Osteoblast (primary cell): ENCODE results near the gene KRT80. TPM values are rescaled to one million over a fixed set of nuclear protein-coding genes. Genes with fewer than 3 reads are reported as not detected.

ENCODE experiments used
- DNase-seq: peaks from one replicate; pipeline ENCODE4 v3.0.0; 2011; ENCODE audit warnings: low spot score, mixed read lengths; ENCODE audit not compliant: insufficient read length; ENCODE audit errors: missing footprints
- H2AFZ ChIP-seq: 2 replicates; pipeline ENCODE4 v1.6.0; 2011; ENCODE audit warnings: mild to moderate bottlenecking, low read length
- H3K27ac ChIP-seq: 2 replicates; pipeline ENCODE4 v1.5.1; 2011; ENCODE audit warnings: mild to moderate bottlenecking, low read depth, low read length, moderate library complexity
- H3K27me3 ChIP-seq: 2 replicates; pipeline ENCODE4 v1.6.0; 2012; ENCODE audit warnings: mild to moderate bottlenecking, control low read depth, inconsistent platforms, low read length, moderate library complexity; ENCODE audit not compliant: insufficient read depth
- H3K36me3 ChIP-seq: 2 replicates; pipeline ENCODE4 v1.5.1; 2011; ENCODE audit warnings: mild to moderate bottlenecking, low read length, control low read depth, moderate library complexity; ENCODE audit not compliant: insufficient read depth
- H3K4me1 ChIP-seq: 2 replicates; pipeline ENCODE4 v1.5.1; 2011; ENCODE audit warnings: mild to moderate bottlenecking, low read length, control low read depth, moderate library complexity; ENCODE audit not compliant: insufficient read depth
- H3K4me2 ChIP-seq: 2 replicates; pipeline ENCODE4 v1.6.0; 2011; ENCODE audit warnings: mild to moderate bottlenecking, low read length; ENCODE audit not compliant: insufficient read depth
- H3K4me3 ChIP-seq: fragments of 200-600 bp; sonication (generic); 3 replicates; pipeline ENCODE4 v1.5.1; 2012; ENCODE audit warnings: mild to moderate bottlenecking, low read length, inconsistent platforms; ENCODE audit not compliant: insufficient read depth
- H3K79me2 ChIP-seq: 2 replicates; pipeline ENCODE4 v1.6.0; 2012; ENCODE audit warnings: mild to moderate bottlenecking, low read length, control low read depth, inconsistent platforms; ENCODE audit not compliant: insufficient read depth
- H3K9me3 ChIP-seq: 2 replicates; pipeline ENCODE4 v1.5.1; 2011; ENCODE audit warnings: low read depth, low read length, control low read depth
- H4K20me1 ChIP-seq: 2 replicates; pipeline ENCODE4 v1.6.0; 2012; ENCODE audit warnings: mild to moderate bottlenecking, low read length, control low read depth; ENCODE audit not compliant: insufficient read depth
- total RNA-seq: library from RNA; depleted of rRNA; stranded (reverse); fragments of >200 nt; gene quantifications from 2 replicates; pipeline ENCODE4 v1.2.3, GENCODE V29; 2012
- TF ChIP-seq, protein P1 (sequence below): IDR thresholded peaks from 2 replicates; pipeline ENCODE4 v1.5.1; 2011; ENCODE audit warnings: mild to moderate bottlenecking, low read depth, low read length, moderate library complexity; ENCODE audit errors: extremely low read depth

The KRT80 gene
- total RNA-seq, 1 donor = 0.72 TPM

DNA sequence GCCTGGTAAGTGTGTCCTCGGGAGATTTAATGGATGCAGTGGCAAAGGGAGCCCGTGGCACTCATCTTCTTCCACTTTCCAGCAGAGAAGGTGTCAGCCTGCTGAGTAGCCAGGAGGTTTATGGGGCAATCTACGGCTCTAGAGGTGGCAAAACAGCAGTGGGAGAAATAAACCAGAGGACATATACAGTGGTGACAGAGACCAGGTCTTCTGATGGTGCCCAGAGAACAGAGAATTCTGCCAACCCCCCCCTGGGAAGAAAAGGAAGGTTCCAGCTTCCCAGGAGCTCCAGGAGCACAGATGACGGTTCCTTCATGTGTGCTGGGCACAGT lies 69.3 kb downstream of the KRT80 start:
- Histone ChIP-seq H4K20me1 (no peaks in the 10 kb centered on the region), H3K4me2 (no peak overlapping the region), H3K27ac (no peak overlapping the region), H3K27me3 (peaks cover 16% of the 10 kb centered on the region), H3K9me3 (no peaks in the 10 kb centered on the region), H3K4me1 (no peaks in the 10 kb centered on the region), H3K4me3 (no peak overlapping the region), H3K36me3 (no peaks in the 10 kb centered on the region), H3K79me2 (no peaks in the 10 kb centered on the region), H2AFZ (no peak overlapping the region)
- no peak for DNase-seq
- TF ChIP-seq, protein P1, sequence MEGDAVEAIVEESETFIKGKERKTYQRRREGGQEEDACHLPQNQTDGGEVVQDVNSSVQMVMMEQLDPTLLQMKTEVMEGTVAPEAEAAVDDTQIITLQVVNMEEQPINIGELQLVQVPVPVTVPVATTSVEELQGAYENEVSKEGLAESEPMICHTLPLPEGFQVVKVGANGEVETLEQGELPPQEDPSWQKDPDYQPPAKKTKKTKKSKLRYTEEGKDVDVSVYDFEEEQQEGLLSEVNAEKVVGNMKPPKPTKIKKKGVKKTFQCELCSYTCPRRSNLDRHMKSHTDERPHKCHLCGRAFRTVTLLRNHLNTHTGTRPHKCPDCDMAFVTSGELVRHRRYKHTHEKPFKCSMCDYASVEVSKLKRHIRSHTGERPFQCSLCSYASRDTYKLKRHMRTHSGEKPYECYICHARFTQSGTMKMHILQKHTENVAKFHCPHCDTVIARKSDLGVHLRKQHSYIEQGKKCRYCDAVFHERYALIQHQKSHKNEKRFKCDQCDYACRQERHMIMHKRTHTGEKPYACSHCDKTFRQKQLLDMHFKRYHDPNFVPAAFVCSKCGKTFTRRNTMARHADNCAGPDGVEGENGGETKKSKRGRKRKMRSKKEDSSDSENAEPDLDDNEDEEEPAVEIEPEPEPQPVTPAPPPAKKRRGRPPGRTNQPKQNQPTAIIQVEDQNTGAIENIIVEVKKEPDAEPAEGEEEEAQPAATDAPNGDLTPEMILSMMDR = no peak

DNA sequence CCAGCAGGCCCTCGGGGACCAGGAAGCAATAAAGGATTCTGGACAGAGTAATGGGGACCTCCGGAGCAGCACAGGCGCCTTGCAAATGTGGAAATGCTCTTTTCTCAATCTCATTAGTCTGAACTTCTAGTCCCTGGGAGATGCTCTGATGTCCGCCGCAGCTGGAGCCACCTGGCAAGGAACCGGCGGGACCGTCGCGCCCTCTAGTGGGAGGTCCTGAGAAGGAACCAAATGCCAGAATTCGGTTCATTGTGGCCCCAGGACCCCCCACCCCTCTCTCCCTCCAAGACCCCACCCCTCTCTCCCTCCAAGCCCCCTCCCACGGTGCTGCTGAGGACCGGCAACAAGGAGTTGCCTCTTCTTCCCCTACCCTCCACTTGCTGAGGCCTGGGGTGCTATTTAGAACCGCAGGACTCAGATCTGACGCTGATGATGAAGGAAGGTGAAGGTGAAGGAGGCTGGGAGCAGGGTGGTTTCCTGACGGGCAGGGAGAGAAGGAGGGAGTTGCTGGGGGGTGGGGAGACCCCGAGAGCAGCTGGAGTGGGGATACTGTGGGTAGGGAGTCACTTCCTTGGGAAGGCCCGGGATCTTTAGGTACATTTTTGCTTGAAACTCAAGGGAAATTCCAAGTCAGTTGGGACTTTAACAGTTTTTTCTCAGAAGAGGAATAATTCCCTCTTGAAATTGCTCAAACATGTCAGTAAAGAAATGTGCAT lies 69.8 kb downstream of the KRT80 start:
- TF ChIP-seq, protein P1 = peak; percentile 60
- H3K4me3 ChIP-seq = no peak overlapping the region
- H3K79me2 ChIP-seq = no peaks in the 10 kb centered on the region
- H3K27me3 ChIP-seq = peaks cover 17% of the 10 kb centered on the region
- no peak overlapping the region for H3K4me2 ChIP-seq
- no peaks in the 10 kb centered on the region for H3K9me3 ChIP-seq
- H2AFZ ChIP-seq = no peak overlapping the region
- no peaks in the 10 kb centered on the region for H4K20me1 ChIP-seq
- peak; percentile 96 for DNase-seq
- no peaks in the 10 kb centered on the region for H3K36me3 ChIP-seq
- no peak overlapping the region for H3K27ac ChIP-seq
- no peaks in the 10 kb centered on the region for H3K4me1 ChIP-seq

DNA sequence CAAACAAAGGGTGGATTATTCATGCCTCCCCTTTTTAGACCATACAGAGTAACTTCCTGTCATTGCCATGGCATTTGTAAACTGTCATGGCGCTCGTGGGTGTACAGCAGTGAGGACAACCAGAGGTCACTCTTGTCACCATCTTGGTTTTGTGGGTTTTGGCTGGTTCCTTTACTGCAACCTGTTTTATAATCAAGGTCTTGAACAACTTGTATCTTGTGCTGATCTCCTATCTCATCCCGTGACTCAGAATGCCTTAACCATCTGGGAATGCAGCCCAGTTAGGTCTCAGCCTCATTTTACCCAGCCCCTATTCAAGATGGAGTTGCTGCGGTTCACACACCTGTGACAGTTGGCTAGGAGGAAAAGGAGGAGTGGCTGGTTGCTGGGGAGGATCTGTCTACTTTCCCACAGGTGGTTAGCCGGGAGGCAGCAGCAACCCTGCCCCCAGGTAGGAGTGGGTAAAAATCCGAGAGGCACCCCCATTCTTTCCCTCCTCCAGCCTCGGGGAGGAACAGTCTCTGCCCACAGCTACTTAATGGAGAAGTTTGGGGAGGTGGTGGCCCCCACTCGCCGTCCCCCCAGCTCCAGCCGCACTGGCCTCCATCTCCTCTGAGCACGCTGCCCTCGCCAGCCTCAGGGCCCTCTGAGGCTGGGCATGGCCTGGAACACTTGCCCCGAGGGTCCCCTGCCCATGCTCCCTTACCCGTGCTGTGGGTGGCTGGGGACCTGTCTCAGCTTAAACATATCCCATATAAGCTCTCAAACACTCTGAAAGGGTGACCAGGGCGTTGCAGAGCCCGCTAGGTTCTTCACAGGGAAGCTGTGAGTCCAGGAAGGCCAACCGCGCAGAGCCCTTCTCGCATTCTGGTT lies 70.6 kb downstream of the KRT80 start:
- Histone ChIP-seq H3K4me3 (no peak overlapping the region), H3K36me3 (no peaks in the 10 kb centered on the region), H3K4me1 (no peaks in the 10 kb centered on the region), H4K20me1 (no peaks in the 10 kb centered on the region), H2AFZ (no peak overlapping the region), H3K79me2 (no peaks in the 10 kb centered on the region), H3K27ac (no peak overlapping the region), H3K9me3 (no peaks in the 10 kb centered on the region), H3K27me3 (peaks cover 20% of the 10 kb centered on the region), H3K4me2 (no peak overlapping the region)
- no peak for DNase-seq
- TF ChIP-seq, protein P1 = no peak
